ENCODE data around the gene FHL1. TPM values are rescaled to one million over a fixed set of nuclear protein-coding genes. Genes with fewer than 3 reads are reported as not detected.

The FHL1 gene
- total and polyA plus RNA-seq, 2 of the 4 experiments (the other 2 are of a cell fraction), result 69.4 to 72.9 TPM

DNA sequence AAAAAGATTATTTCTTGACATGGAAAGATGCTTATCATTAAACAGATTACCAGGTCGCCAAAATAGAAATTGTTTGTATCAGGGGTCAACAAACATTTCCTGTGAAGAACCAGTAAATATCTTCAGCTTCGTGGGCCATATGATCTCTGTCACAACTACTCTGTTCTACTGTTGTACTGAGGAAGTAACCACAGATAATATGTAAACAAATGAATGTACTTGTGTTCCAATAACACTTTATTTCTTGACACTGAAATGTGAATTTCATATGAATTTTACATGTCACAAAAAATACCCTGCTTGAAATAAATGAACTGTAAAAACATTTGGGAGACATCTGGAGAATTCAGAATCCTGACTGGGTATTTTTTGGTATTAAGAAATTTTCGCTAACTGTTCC is 4.7 kb upstream of the FHL1 start:
- Histone ChIP-seq H3K27me3 (ENCODE audit: control insufficient read depth, insufficient read depth, low read length) (peaks cover 7% of the 10 kb centered on the region), H4K8ac (ENCODE audit: low read depth in 2 of 2, low read length in 2 of 2) (no peak overlapping the region), H3K9ac (ENCODE audit: low read depth, low read length) (no peak overlapping the region), H3K18ac (ENCODE audit: low read depth, low read length) (no peak overlapping the region), H2AFZ (replicated peaks; ENCODE audit: low read length, poor library complexity) (no peak overlapping the region), H3K79me1 (ENCODE audit: low read depth in 1 of 2, low read length in 2 of 2) (no peaks in the 10 kb centered on the region), H3K4me2 (ENCODE audit: low read depth, low read length) (no peak overlapping the region), H4K91ac (ENCODE audit: insufficient read depth, low read depth, low read length) (no peak overlapping the region), H2BK5ac (ENCODE audit: low read depth, low read length, poor library complexity, severe bottlenecking) (no peak overlapping the region), H3K27ac (ENCODE audit: insufficient read depth, low read length) (no peak overlapping the region), H3K9me3 (ENCODE audit: control insufficient read depth, insufficient read depth, low read length) (peaks cover 2% of the 10 kb centered on the region; the same call in 1 of the 2 replicates), H3K9me1 (ENCODE audit: insufficient read depth, low read length) (no peaks in the 10 kb centered on the region), H2BK120ac (ENCODE audit: low read depth, low read length) (no peak overlapping the region), H3K4me3 (ENCODE audit: insufficient read depth, low read depth, low read length) (no peak overlapping the region), H3K4ac (ENCODE audit: low read depth, low read length) (no peak overlapping the region), H4K20me1 (ENCODE audit: insufficient read depth, low read length) (no peaks in the 10 kb centered on the region), H3K14ac (replicated peaks; ENCODE audit: low read depth, low read length) (no peak overlapping the region), H2AK9ac (replicated peaks; ENCODE audit: low read depth, low read length, poor library complexity) (no peak overlapping the region), H2BK15ac (ENCODE audit: low read depth, low read length) (no peak overlapping the region), H2AK5ac (ENCODE audit: low read depth, low read length) (no peak overlapping the region), H2BK20ac (ENCODE audit: low read depth, low read length) (no peak overlapping the region), H3K36me3 (ENCODE audit: control insufficient read depth, insufficient read depth, low read length) (no peaks in the 10 kb centered on the region), H4K5ac (ENCODE audit: low read depth, low read length) (no peak overlapping the region), H3K56ac (ENCODE audit: extremely low read depth, insufficient read depth, low read length) (no peak overlapping the region), H3K23ac (ENCODE audit: low read depth, low read length) (no peak overlapping the region), H3K4me1 (ENCODE audit: control insufficient read depth, insufficient read depth, low read length) (no peaks in the 10 kb centered on the region; the same call in 1 of the 2 replicates)
- DNase-seq (no peak), ATAC-seq (ENCODE audit: low read depth) (no peak)
- WGBS, 2 experiments (ENCODE audit: extremely low coverage in 2 of 2, insufficient read length in 1 of 2), result no CpG with 5 or more reads among the region's 3 CpGs
- TF ChIP-seq, protein P1, sequence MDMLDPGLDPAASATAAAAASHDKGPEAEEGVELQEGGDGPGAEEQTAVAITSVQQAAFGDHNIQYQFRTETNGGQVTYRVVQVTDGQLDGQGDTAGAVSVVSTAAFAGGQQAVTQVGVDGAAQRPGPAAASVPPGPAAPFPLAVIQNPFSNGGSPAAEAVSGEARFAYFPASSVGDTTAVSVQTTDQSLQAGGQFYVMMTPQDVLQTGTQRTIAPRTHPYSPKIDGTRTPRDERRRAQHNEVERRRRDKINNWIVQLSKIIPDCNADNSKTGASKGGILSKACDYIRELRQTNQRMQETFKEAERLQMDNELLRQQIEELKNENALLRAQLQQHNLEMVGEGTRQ (IDR thresholded peaks at IDR 0.05; ENCODE audit: low read depth, low read length), result no peak
- TF ChIP-seq CHD1 (IDR thresholded peaks at IDR 0.05; ENCODE audit: low read depth, low read length) (no peak), NFE2L2 (IDR thresholded peaks at IDR 0.05; ENCODE audit: low read depth, low read length) (no peak), RAD21 (IDR thresholded peaks at IDR 0.05; ENCODE audit: low read length) (no peak), BHLHE40 (IDR thresholded peaks at IDR 0.05; ENCODE audit: low read depth, low read length) (no peak), MAFK (IDR thresholded peaks at IDR 0.05; ENCODE audit: low read depth, low read length) (no peak), MAZ (IDR thresholded peaks at IDR 0.05; ENCODE audit: borderline replicate concordance, low read depth, low read length) (no peak), MXI1 (IDR thresholded peaks at IDR 0.05; ENCODE audit: borderline replicate concordance, low read depth, low read length) (no peak), RCOR1 (IDR thresholded peaks at IDR 0.05; ENCODE audit: insufficient replicate concordance, low read length) (no peak), CEBPB (IDR thresholded peaks at IDR 0.05; ENCODE audit: low read depth, low read length) (no peak), POLR2A (IDR thresholded peaks at IDR 0.05; ENCODE audit: low read depth, low read length) (no peak), RFX5 (IDR thresholded peaks at IDR 0.05; ENCODE audit: low read depth, low read length) (no peak)
- TF ChIP-seq, protein P2, sequence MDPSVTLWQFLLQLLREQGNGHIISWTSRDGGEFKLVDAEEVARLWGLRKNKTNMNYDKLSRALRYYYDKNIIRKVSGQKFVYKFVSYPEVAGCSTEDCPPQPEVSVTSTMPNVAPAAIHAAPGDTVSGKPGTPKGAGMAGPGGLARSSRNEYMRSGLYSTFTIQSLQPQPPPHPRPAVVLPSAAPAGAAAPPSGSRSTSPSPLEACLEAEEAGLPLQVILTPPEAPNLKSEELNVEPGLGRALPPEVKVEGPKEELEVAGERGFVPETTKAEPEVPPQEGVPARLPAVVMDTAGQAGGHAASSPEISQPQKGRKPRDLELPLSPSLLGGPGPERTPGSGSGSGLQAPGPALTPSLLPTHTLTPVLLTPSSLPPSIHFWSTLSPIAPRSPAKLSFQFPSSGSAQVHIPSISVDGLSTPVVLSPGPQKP (IDR thresholded peaks at IDR 0.05; ENCODE audit: borderline replicate concordance, low read depth, low read length), result no peak
- TF ChIP-seq, protein P3, sequence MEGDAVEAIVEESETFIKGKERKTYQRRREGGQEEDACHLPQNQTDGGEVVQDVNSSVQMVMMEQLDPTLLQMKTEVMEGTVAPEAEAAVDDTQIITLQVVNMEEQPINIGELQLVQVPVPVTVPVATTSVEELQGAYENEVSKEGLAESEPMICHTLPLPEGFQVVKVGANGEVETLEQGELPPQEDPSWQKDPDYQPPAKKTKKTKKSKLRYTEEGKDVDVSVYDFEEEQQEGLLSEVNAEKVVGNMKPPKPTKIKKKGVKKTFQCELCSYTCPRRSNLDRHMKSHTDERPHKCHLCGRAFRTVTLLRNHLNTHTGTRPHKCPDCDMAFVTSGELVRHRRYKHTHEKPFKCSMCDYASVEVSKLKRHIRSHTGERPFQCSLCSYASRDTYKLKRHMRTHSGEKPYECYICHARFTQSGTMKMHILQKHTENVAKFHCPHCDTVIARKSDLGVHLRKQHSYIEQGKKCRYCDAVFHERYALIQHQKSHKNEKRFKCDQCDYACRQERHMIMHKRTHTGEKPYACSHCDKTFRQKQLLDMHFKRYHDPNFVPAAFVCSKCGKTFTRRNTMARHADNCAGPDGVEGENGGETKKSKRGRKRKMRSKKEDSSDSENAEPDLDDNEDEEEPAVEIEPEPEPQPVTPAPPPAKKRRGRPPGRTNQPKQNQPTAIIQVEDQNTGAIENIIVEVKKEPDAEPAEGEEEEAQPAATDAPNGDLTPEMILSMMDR (conservative IDR thresholded peaks at IDR 0.05; ENCODE audit: low read depth, low read length), result no peak
- ChIA-PET CTCF (no interaction called here), POLR2A (ENCODE audit: unreplicated experiment) (no interaction called here)
- BruUV-seq (replicated peaks), result no TSS peak
- intact Hi-C loops (cut with micrococcal nuclease) (no loop called here), in situ Hi-C loops (cut with MboI; ENCODE audit: low sequenced_read_pairs) (no loop called here), dilution Hi-C loops (cut with HindIII; ENCODE audit: low sequenced_read_pairs, unreplicated experiment) (no loop called here)
